GM12865 (cell line): ENCODE measurements around the gene ATP8B2.
A peak's percentile ranks its signal among the peaks of the same experiment; 100 is the strongest.
"Not testable (repeated sequence)": the region's sequence is repeated elsewhere in the genome, so short reads cannot be mapped to it uniquely, and the experiment has no call there.

ENCODE experiments used
- DNase-seq: peaks from one replicate; pipeline ENCODE4 v3.0.0; 2010; ENCODE audit warnings: low read depth
- H3K4me3 ChIP-seq: 2 replicates; pipeline ENCODE4 v1.5.1; 2011; ENCODE audit warnings: mild to moderate bottlenecking, low read depth, low read length, control low read depth
- CTCF ChIP-seq: IDR thresholded peaks from 2 replicates; pipeline ENCODE4 v1.5.1; 2011; ENCODE audit warnings: low read length, control low read depth, low read depth, inconsistent platforms; ENCODE audit not compliant: insufficient read depth; ENCODE audit errors: missing control alignments

Gene ATP8B2

GRCh38 chr1:154318386-154318785 is 6.9 kb upstream of the ATP8B2 start:
- TF ChIP-seq CTCF = no peak
- H3K4me3 ChIP-seq = no peak overlapping the region
- no peak for DNase-seq

- H3K4me3 ChIP-seq = no peak within 1 kb of the TSS
- no peak for DNase-seq
- no peak for TF ChIP-seq CTCF
These were observed 4.3 kb upstream of the ATP8B2 start, which contains the start of gene AQP10 for GRCh38 chr1:154320882-154321608. TSS of gene AQP10 (plus strand) at chr1:154321093. CDS start at chr1:154321156, 63 bp downstream.

GRCh38 chr1:154321609-154321934 is 3.8 kb upstream of the ATP8B2 start:
- DNase-seq, H3K4me3 ChIP-seq: not testable (repeated sequence)

GRCh38 chr1:154323493-154323892 is 1.8 kb upstream of the ATP8B2 start:
- DNase-seq = no peak
- no peak for TF ChIP-seq CTCF
- H3K4me3 ChIP-seq = no peak overlapping the region

GRCh38 chr1:154324241-154324640 is 1.1 kb upstream of the ATP8B2 start:
- DNase-seq = no peak
- TF ChIP-seq CTCF = no peak
- no peak overlapping the region for H3K4me3 ChIP-seq

- TF ChIP-seq CTCF = no peak
- DNase-seq = peak; percentile 43
- peak overlapping the region; percentile 74 for H3K4me3 ChIP-seq
These were observed 539 bp downstream of the ATP8B2 start for GRCh38 chr1:154325583-154326545.
